SK-N-MC (cell line): ENCODE data around the gene CHMP4B.

Experiments used
- EZH2 ChIP-seq: fragments of 200-600 bp; sonication (generic); IDR thresholded peaks from one replicate; pipeline ENCODE4 v1.6.1; 2017; ENCODE audit warnings: antibody characterized with exemption
- FOXP2 ChIP-seq: optimal IDR thresholded peaks from 2 replicates; pipeline ENCODE3; 2011; ENCODE audit warnings: mild to moderate bottlenecking, moderate library complexity; ENCODE audit not compliant: insufficient read depth; ENCODE audit errors: extremely low read length, control extremely low read depth
- POLR2AphosphoS5 ChIP-seq: IDR thresholded peaks from 2 replicates; pipeline ENCODE4 v1.6.1; 2012; ENCODE audit warnings: mild to moderate bottlenecking, low read depth, low read length, borderline replicate concordance

- no peak for TF ChIP-seq POLR2AphosphoS5
- no peak for TF ChIP-seq EZH2
- no peak for TF ChIP-seq FOXP2
Observed at GRCh38 chr20:33822423-33822822, 11.3 kb downstream of the CHMP4B start.
